H1 (cell line): ENCODE measurements around the gene COCH. TPM values are rescaled to one million over a fixed set of nuclear protein-coding genes. Genes with fewer than 3 reads are reported as not detected.

ENCODE experiments used
- CHD2 ChIP-seq: IDR thresholded peaks from 2 replicates; pipeline ENCODE4 v1.6.1; 2012; ENCODE audit warnings: low read length, improper control_type of control experiment
- RAD21 ChIP-seq, 2 experiments: IDR thresholded peaks in 1 of 2; conservative IDR thresholded peaks in 1 of 2; 2 replicates each; pipeline ENCODE4 v1.6.1; 2011; ENCODE audit warnings: low read depth in 2 of 2, low read length in 2 of 2, improper control_type of control experiment in 1 of 2, inconsistent platforms in 1 of 2, mild to moderate bottlenecking in 1 of 2, moderate library complexity in 1 of 2
- SIN3A ChIP-seq, 2 experiments: IDR thresholded peaks in 1 of 2; conservative IDR thresholded peaks in 1 of 2; 2 replicates each; pipeline ENCODE4 v1.6.1; 2011 to 2012; ENCODE audit warnings: low read length in 2 of 2, improper control_type of control experiment in 1 of 2, low read depth in 1 of 2, mild to moderate bottlenecking in 1 of 2
- polyA plus RNA-seq, 7 experiments: library from polyadenylated mRNA; depleted of rRNA in 3 of 7; stranded (reverse) in 5 of 7; unstranded in 2 of 7; fragments of >200 nt in 5 of 7; fragments of 200-250 nt in 2 of 7; gene quantifications; 1 replicate in 5 of 7; 2 replicates in 1 of 7; 4 replicates in 1 of 7; pipeline versions ENCODE4 v1.2.1 to v1.2.3, GENCODE V29; 2011 to 2013; ENCODE audit warnings: missing spikeins in 2 of 7, mixed read lengths in 2 of 7
- total RNA-seq: library from RNA; stranded (reverse); fragmentation: NEBNext Ultra II Directional; extraction: Animal tissue kit (Norgen Biotek cat#: 25700); gene quantifications from 2 replicates; pipeline ENCODE4 v1.2.1, GENCODE V29; 2021

COCH gene
- total and polyA plus RNA-seq, 2 of the 8 experiments (the other 6 are each of a cell fraction or from before 2014, with no cell fraction given): 12.9 to 30.8 TPM

DNA sequence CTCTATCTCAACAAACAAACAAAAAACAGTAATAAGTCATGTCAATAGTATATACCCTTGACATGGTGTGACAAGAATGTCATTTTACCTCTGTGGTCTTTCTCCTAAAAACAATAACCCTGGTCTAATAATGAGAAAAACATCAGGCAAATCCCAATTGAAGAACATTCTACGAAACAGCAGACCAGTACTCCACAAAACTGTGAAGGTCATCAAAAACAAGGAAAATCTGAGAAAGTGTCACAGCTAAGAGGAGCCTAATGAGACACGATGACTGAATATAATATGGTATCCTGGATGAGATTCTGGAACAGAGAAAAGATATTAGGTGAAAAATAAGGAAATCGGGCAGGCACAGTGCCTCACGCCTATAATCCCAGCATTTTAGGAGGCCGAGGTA, 5.6 kb upstream of the COCH start (continued):
- no peak for TF ChIP-seq SIN3A (conservative IDR thresholded peaks at IDR 0.05 in 1 of 2, IDR thresholded peaks at IDR 0.05 in 1 of 2; ENCODE audit: low read depth in 1 of 2, low read length in 2 of 2)
- TF ChIP-seq RAD21 (IDR thresholded peaks at IDR 0.05 in 1 of 2, conservative IDR thresholded peaks at IDR 0.05 in 1 of 2; ENCODE audit: low read depth in 2 of 2, low read length in 2 of 2): no peak
- no peak for TF ChIP-seq CHD2
